Measurements from ENCODE around the gene KCNH2. TPM values are rescaled to one million over a fixed set of nuclear protein-coding genes. Genes with fewer than 3 reads are reported as not detected.

KCNH2 gene
- total RNA-seq, 4 donors from 2014 or later: 0.15 to 1.1 (median 0.36) TPM

DNA sequence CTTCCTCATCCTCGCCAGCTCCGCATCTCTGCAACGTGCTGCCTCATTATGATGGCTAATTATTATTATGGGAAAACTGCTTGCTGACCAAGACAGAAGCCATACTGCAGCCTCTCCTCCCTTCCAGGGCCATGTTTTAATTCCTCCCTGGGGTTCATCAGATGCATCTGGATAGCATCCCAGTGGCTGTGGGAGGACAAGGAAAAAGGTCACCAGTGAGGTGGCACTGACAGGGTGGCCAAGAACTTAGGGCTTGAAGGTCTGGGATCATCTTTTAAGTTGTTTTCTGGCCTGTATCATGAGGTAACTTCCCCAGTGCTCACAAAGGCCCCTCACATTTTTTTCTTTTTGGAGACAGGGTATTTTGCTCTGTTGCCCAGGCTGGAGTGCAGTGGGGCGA, 39.6 kb downstream of the KCNH2 start:
- TF ChIP-seq, protein P1, sequence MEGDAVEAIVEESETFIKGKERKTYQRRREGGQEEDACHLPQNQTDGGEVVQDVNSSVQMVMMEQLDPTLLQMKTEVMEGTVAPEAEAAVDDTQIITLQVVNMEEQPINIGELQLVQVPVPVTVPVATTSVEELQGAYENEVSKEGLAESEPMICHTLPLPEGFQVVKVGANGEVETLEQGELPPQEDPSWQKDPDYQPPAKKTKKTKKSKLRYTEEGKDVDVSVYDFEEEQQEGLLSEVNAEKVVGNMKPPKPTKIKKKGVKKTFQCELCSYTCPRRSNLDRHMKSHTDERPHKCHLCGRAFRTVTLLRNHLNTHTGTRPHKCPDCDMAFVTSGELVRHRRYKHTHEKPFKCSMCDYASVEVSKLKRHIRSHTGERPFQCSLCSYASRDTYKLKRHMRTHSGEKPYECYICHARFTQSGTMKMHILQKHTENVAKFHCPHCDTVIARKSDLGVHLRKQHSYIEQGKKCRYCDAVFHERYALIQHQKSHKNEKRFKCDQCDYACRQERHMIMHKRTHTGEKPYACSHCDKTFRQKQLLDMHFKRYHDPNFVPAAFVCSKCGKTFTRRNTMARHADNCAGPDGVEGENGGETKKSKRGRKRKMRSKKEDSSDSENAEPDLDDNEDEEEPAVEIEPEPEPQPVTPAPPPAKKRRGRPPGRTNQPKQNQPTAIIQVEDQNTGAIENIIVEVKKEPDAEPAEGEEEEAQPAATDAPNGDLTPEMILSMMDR (IDR thresholded peaks at IDR 0.05): no peak
- no peak for TF ChIP-seq POLR2A (IDR thresholded peaks at IDR 0.05)
- no peak overlapping the region for H3K4me3 ChIP-seq (ENCODE audit: low read depth, poor library complexity, severe bottlenecking)
- intact Hi-C loops (cut with DNase I; ENCODE audit: low total_unique reads): no loop called here
- no peak for DNase-seq (ENCODE audit: low spot score in 2 of 2)
- 39 to 47% methylated on average over 4 of the region's 4 CpGs for WGBS, 2 donors

DNA sequence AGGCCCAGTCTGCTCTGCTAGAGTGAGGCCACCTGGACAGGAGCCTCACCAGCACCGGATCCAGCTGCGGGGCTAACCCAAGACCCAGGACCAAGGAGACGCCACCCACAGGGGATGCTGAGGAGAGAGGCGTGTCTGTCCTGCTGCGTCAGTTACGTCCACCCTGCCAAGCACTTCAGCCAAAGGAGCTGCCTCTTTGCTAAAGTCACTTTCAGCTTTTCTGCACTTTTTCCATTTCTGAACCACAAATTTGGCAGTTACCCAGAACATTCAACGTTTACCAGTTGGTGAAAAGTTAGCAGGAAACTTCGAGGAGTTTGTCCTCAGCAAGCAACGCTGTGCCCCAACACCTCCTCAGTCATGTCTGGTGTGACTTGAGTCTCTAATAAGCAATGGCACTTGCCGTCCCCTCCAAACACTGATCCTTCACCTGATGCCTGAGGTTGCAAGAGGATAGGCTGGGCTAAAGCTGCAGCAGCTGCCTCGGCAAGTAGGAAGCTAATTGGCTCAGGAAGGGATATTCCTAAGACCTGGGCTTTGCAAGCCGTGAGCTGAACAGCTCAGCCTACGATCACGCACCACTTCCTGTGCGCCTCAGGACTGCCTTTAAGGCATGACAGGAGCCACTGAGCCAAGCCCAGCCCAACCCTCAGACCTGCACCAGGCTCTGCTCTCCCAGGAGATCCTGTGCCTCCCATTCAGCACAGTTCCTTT, 40.1 kb downstream of the KCNH2 start:
- no peak overlapping the region for H3K4me3 ChIP-seq (ENCODE audit: low read depth, poor library complexity, severe bottlenecking)
- intact Hi-C loops (cut with DNase I; ENCODE audit: low total_unique reads): no loop called here
- TF ChIP-seq, protein P1 (IDR thresholded peaks at IDR 0.05): no peak
- no peak for TF ChIP-seq POLR2A (IDR thresholded peaks at IDR 0.05)
- DNase-seq (ENCODE audit: low spot score in 2 of 2): peak in 1 of 2 donors; percentile 85
- WGBS, 2 donors: 17 to 18% methylated on average over 15 of the region's 15 CpGs

DNA sequence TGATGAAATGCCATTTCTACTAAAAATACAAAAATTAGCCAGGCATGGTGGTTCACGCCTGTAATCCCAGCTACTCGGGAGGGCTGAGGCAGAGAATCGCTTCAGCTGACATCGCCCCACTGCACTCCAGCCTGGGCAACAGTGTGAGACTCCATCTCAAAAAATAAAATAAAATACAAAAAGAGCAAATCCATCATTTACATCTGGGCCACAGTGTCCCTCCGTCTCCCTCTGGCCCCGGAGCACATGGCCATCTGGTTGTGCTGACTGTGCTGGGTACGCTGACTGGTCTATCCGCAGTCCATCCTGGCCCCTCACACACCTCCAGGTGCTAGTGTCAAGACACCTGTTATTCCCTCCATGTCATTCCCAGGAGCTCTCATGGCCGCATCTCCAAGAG, 42.1 kb downstream of the KCNH2 start:
- 90 to 92% methylated on average over 9 of the region's 9 CpGs for WGBS, 2 donors
- TF ChIP-seq POLR2A (IDR thresholded peaks at IDR 0.05): no peak
- TF ChIP-seq, protein P1 (IDR thresholded peaks at IDR 0.05): no peak
- H3K4me3 ChIP-seq (ENCODE audit: low read depth, poor library complexity, severe bottlenecking): no peak overlapping the region
- intact Hi-C loops (cut with DNase I; ENCODE audit: low total_unique reads): no loop called here
- DNase-seq (ENCODE audit: low spot score in 2 of 2): peak in 1 of 2 donors; percentile 72

GRCh38 chr7:150935149-150935548, 43.0 kb downstream of the KCNH2 start:
- intact Hi-C loops (cut with DNase I; ENCODE audit: low total_unique reads): no loop called here
- 81 to 82% methylated on average over 4 of the region's 4 CpGs for WGBS, 2 donors
- DNase-seq (ENCODE audit: low spot score in 2 of 2): peak in 1 of 2 donors; percentile 10
- no peak overlapping the region for H3K4me3 ChIP-seq (ENCODE audit: low read depth, poor library complexity, severe bottlenecking)
- TF ChIP-seq, protein P1 (IDR thresholded peaks at IDR 0.05): no peak
- TF ChIP-seq POLR2A (IDR thresholded peaks at IDR 0.05): no peak

DNA sequence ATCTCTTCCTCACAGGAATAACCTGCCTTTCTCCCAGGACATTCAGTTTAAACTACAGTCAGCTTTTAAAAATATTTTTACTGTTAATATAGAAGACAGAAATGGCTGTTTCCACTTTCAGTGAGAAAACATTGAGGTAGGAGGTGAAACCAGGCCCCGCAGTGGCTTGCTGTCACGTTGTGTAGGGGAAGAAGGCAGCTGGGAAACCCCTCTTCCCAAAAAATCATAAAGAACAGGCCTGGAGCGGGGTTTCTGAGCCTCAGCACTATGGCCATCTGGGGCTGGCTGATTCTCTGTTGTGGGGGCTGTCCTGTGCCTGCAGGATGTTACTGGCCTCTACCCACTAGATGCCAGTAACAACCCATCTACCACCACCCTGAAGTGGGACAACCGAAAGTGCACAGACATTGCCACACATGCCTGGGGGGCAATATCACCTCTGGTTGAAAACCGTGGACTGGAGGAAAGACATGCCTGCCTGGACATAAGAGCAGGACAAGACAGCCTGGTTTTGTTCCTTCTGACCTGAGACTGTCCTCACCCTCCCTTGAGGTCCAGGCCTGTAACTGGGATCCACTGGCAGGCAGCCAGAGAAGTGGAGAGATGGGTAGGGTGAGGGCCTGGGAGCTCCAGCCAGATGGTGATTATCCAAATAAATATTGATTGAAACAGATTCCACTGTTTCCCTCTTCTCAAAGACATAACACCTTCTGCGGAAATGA, 43.9 kb downstream of the KCNH2 start:
- no peak overlapping the region for H3K4me3 ChIP-seq (ENCODE audit: low read depth, poor library complexity, severe bottlenecking)
- TF ChIP-seq, protein P1 (IDR thresholded peaks at IDR 0.05): no peak
- no peak for TF ChIP-seq POLR2A (IDR thresholded peaks at IDR 0.05)
- DNase-seq (ENCODE audit: low spot score in 2 of 2): peak in 1 of 2 donors; percentile 63
- WGBS, 2 donors: 84 to 88% methylated on average over 6 of the region's 6 CpGs
- intact Hi-C loops (cut with DNase I; ENCODE audit: low total_unique reads): no loop called here

Data from lower leg skin (tissue), 4 donors.